Umbilical cord (tissue), 2 donors: ENCODE data around the gene CTNNA1. TPM values are rescaled to one million over a fixed set of nuclear protein-coding genes. Genes with fewer than 3 reads are reported as not detected.
"Not testable (repeated sequence)": the region's sequence is repeated elsewhere in the genome, so short reads cannot be mapped to it uniquely, and the experiment has no call there.

Source experiments
- DNase-seq: peaks from one replicate; pipeline ENCODE4 v3.0.0-alpha.2; 2015; ENCODE audit warnings: low spot score
- total RNA-seq: library from RNA; depleted of rRNA; stranded (reverse); fragments of >200 nt; gene quantifications from one replicate; pipeline ENCODE4 v1.2.3, GENCODE V29; 2014; ENCODE audit warnings: low replicate concordance; ENCODE audit not compliant: insufficient read depth

Gene CTNNA1
- 293 TPM for total RNA-seq

- DNase-seq: peak; percentile 74
Observed at GRCh38 chr5:138752951-138753793, at the start of gene CTNNA1. CTNNA1 (plus strand) TSS chr5:138753425; CDS start chr5:138781925, 28,500 bp downstream.

GRCh38 chr5:138703777-138704176 is 49.4 kb upstream of the CTNNA1 start:
- DNase-seq: not testable (repeated sequence)

GRCh38 chr5:138705007-138705406 is 48.2 kb upstream of the CTNNA1 start:
- no peak for DNase-seq

- DNase-seq: no peak
Observed at GRCh38 chr5:138705567-138705966, 47.7 kb upstream of the CTNNA1 start.

- DNase-seq: peak; percentile 74
Observed at GRCh38 chr5:138706655-138707480, 46.4 kb upstream of the CTNNA1 start.

- no peak for DNase-seq
Observed at GRCh38 chr5:138708791-138709190, 44.4 kb upstream of the CTNNA1 start.

- DNase-seq: no peak
Observed at GRCh38 chr5:138709202-138709601, 44.0 kb upstream of the CTNNA1 start.

- no peak for DNase-seq
Observed at GRCh38 chr5:138711087-138711486, 42.1 kb upstream of the CTNNA1 start.

- no peak for DNase-seq
Observed at GRCh38 chr5:138711811-138712210, 41.4 kb upstream of the CTNNA1 start.

GRCh38 chr5:138712324-138712723 is 40.9 kb upstream of the CTNNA1 start:
- DNase-seq: no peak

- no peak for DNase-seq
Observed at GRCh38 chr5:138712791-138713190, 40.4 kb upstream of the CTNNA1 start.

GRCh38 chr5:138713247-138713646 is 40.0 kb upstream of the CTNNA1 start:
- DNase-seq: no peak

- DNase-seq: no peak
Observed at GRCh38 chr5:138714694-138715093, 38.5 kb upstream of the CTNNA1 start.

GRCh38 chr5:138715931-138716432 is 37.2 kb upstream of the CTNNA1 start:
- DNase-seq: not testable (repeated sequence)

- peak; percentile 29 for DNase-seq
Observed at GRCh38 chr5:138716456-138716924, 36.7 kb upstream of the CTNNA1 start.

GRCh38 chr5:138717399-138717798 is 35.8 kb upstream of the CTNNA1 start:
- no peak for DNase-seq

GRCh38 chr5:138719811-138720210 is 33.4 kb upstream of the CTNNA1 start:
- DNase-seq: no peak

- DNase-seq: no peak
Observed at GRCh38 chr5:138720840-138721239, 32.4 kb upstream of the CTNNA1 start.

GRCh38 chr5:138721979-138722378 is 31.2 kb upstream of the CTNNA1 start:
- DNase-seq: no peak

- DNase-seq: no peak
Observed at GRCh38 chr5:138722544-138723177, 30.6 kb upstream of the CTNNA1 start.

- peak; percentile 42 for DNase-seq
Observed at GRCh38 chr5:138724470-138725146, 28.6 kb upstream of the CTNNA1 start.
